Lung (tissue), 12 donors: ENCODE measurements around the gene GRK3. TPM values are rescaled to one million over a fixed set of nuclear protein-coding genes. Genes with fewer than 3 reads are reported as not detected.

Experiments used
- ATAC-seq: fragments of 200-7000 bp; cut with Tn5 transposase; one replicate; pipeline ENCODE4 v1.9.1; 2020; ENCODE audit warnings: moderate number of reproducible peaks; ENCODE audit not compliant: insufficient read depth, low FRiP score
- DNase-seq, 3 donors: peaks; one replicate each; pipeline ENCODE4 v3.0.0-alpha.2; 2013 to 2017
- H3K27ac ChIP-seq, 2 donors: one replicate each; pipeline ENCODE4 v1.5.1; 2013; ENCODE audit warnings: mild to moderate bottlenecking in 2 of 2, moderate library complexity in 2 of 2, control low read depth in 1 of 2, inconsistent platforms in 1 of 2, low read depth in 1 of 2, low read length in 1 of 2
- H3K27me3 ChIP-seq, 3 donors: one replicate each; pipeline ENCODE4 v1.5.1; 2013; ENCODE audit warnings: low read length in 2 of 3; ENCODE audit not compliant: control insufficient read depth in 3 of 3, insufficient read depth in 3 of 3
- H3K36me3 ChIP-seq, 4 donors: one replicate each; pipeline ENCODE4 v1.5.1; 2013; ENCODE audit warnings: low read length in 4 of 4, mild to moderate bottlenecking in 1 of 4, moderate library complexity in 1 of 4; ENCODE audit not compliant: control insufficient read depth in 4 of 4, insufficient read depth in 4 of 4
- H3K4me1 ChIP-seq, 5 donors: one replicate each; pipeline ENCODE4 v1.5.1; 2013; ENCODE audit warnings: low read length in 5 of 5, mild to moderate bottlenecking in 2 of 5, moderate library complexity in 1 of 5; ENCODE audit not compliant: control insufficient read depth in 5 of 5, insufficient read depth in 5 of 5
- H3K4me3 ChIP-seq: one replicate; pipeline ENCODE4 v1.5.1; 2013; ENCODE audit warnings: mild to moderate bottlenecking, control low read depth, moderate library complexity
- H3K9ac ChIP-seq, 2 donors: one replicate each; pipeline ENCODE4 v1.5.1; 2013; ENCODE audit warnings: low read length in 2 of 2, control low read depth in 1 of 2; ENCODE audit not compliant: insufficient read depth in 1 of 2
- H3K9me3 ChIP-seq, 4 donors: one replicate each; pipeline ENCODE4 v1.5.1; 2013; ENCODE audit warnings: low read length in 3 of 4, mild to moderate bottlenecking in 1 of 4, moderate library complexity in 1 of 4; ENCODE audit not compliant: control insufficient read depth in 4 of 4, insufficient read depth in 3 of 4
- CTCF ChIP-seq: IDR thresholded peaks from 2 replicates; pipeline ENCODE4 v1.5.1; 2012; ENCODE audit warnings: mild to moderate bottlenecking; ENCODE audit errors: control extremely low read depth, extremely low read depth
- WGBS, 2 donors: extraction: QIAGEN DNeasy Blood & Tissue Kit; methylation state at CpG; one replicate each; pipeline ENCODE4 v1.1.7; 2013; 5-methylcytosine and 5-hydroxymethylcytosine counted together
- polyA plus RNA-seq, 2 donors: library from polyadenylated mRNA; stranded (reverse); fragments of 200-250 nt; gene quantifications; one replicate each; pipeline ENCODE4 v1.2.1, GENCODE V29; 2013
- total RNA-seq, 2 donors: library from RNA; depleted of rRNA in 1 of 2; stranded (reverse); fragments of >200 nt in 1 of 2; gene quantifications; one replicate each; pipeline ENCODE4 v1.2.1, GENCODE V29; 2014 to 2021
- donor health status: control.
- donor health status: control.
- donor health status: Bipolar disorder and iron deficiency.
- donor health status: healthy.
- donor health status: DM: yes; HTN: yes; CAD: no.

GRK3 gene
- total and polyA plus RNA-seq, 4 donors: 5.0 to 27.3 (median 18.0) TPM

- ATAC-seq (no peak), DNase-seq (no peak)
- H3K36me3 ChIP-seq: peaks cover 0 to 4% (median 2%) of the 10 kb centered on the region in 4 donors
- no peaks in the 10 kb centered on the region for H3K9me3 ChIP-seq
- peaks cover 0 to 11% (median 3%) of the 10 kb centered on the region in 5 donors for H3K4me1 ChIP-seq
- H3K27ac ChIP-seq: no peak overlapping the region
- no peak overlapping the region for H3K9ac ChIP-seq
- no peak overlapping the region for H3K4me3 ChIP-seq
- H3K27me3 ChIP-seq: no peaks in the 10 kb centered on the region
- no peak for TF ChIP-seq CTCF
- WGBS, 2 donors: 83 to 90% methylated on average over 6 of the region's 6 CpGs
These were observed 80.8 kb downstream of the GRK3 start for GRCh38 chr22:25645266-25645665.

GRCh38 chr22:25645964-25646363, 81.5 kb downstream of the GRK3 start:
- Histone ChIP-seq H3K4me1 (peaks cover 0 to 11% (median 3%) of the 10 kb centered on the region in 5 donors), H3K27me3 (no peaks in the 10 kb centered on the region), H3K9ac (no peak overlapping the region), H3K9me3 (no peaks in the 10 kb centered on the region), H3K4me3 (no peak overlapping the region), H3K36me3 (peaks cover 0 to 4% (median 2%) of the 10 kb centered on the region in 4 donors), H3K27ac (no peak overlapping the region)
- no peak for TF ChIP-seq CTCF
- WGBS, 2 donors: 98 to 100% methylated on average over 1 of the region's 1 CpG
- no peak for DNase-seq
- no peak for ATAC-seq

GRCh38 chr22:25650833-25651232, 86.4 kb downstream of the GRK3 start:
- no peaks in the 10 kb centered on the region for H3K27me3 ChIP-seq
- TF ChIP-seq CTCF: no peak
- ATAC-seq (no peak), DNase-seq (no peak)
- no peak overlapping the region for H3K9ac ChIP-seq
- H3K4me1 ChIP-seq: peaks cover 0 to 8% (median 0%) of the 10 kb centered on the region in 5 donors
- no peak overlapping the region for H3K4me3 ChIP-seq
- H3K9me3 ChIP-seq: no peaks in the 10 kb centered on the region
- no peak overlapping the region for H3K27ac ChIP-seq
- H3K36me3 ChIP-seq: peaks cover 0 to 3% (median 1%) of the 10 kb centered on the region in 4 donors
